Measurements from ENCODE around the gene ADCY10.

ADCY10 gene

GRCh38 chr1:167928457-167928852 is 14.5 kb upstream of the ADCY10 start:
- no peak for DNase-seq (ENCODE audit: low read depth)
- no peak for TF ChIP-seq CTCF (conservative IDR thresholded peaks at IDR 0.05; ENCODE audit: control insufficient read depth, insufficient read depth, low read depth, low read length)

GRCh38 chr1:167927046-167927754 is 13.3 kb upstream of the ADCY10 start:
- DNase-seq (ENCODE audit: low read depth), result no peak
- no peak overlapping the region for H3K4me3 ChIP-seq (ENCODE audit: control insufficient read depth, low read depth, low read length)
- no peak for TF ChIP-seq CTCF (conservative IDR thresholded peaks at IDR 0.05; ENCODE audit: control insufficient read depth, insufficient read depth, low read depth, low read length)

More at GRCh38 chr1:167928457-167928852, 14.5 kb upstream of the ADCY10 start:
- H3K4me3 ChIP-seq (ENCODE audit: control insufficient read depth, low read depth, low read length), result no peak overlapping the region

GRCh38 chr1:167926486-167926997 is 12.6 kb upstream of the ADCY10 start:
- no peak for TF ChIP-seq CTCF (conservative IDR thresholded peaks at IDR 0.05; ENCODE audit: control insufficient read depth, insufficient read depth, low read depth, low read length)
- no peak overlapping the region for H3K4me3 ChIP-seq (ENCODE audit: control insufficient read depth, low read depth, low read length)
- no peak for DNase-seq (ENCODE audit: low read depth)

- DNase-seq (ENCODE audit: low read depth), result no peak
- TF ChIP-seq CTCF (conservative IDR thresholded peaks at IDR 0.05; ENCODE audit: control insufficient read depth, insufficient read depth, low read depth, low read length), result no peak
- H3K4me3 ChIP-seq (ENCODE audit: control insufficient read depth, low read depth, low read length), result no peak overlapping the region
Measured at GRCh38 chr1:167924543-167925231, 10.8 kb upstream of the ADCY10 start.

- no peak for TF ChIP-seq CTCF (conservative IDR thresholded peaks at IDR 0.05; ENCODE audit: control insufficient read depth, insufficient read depth, low read depth, low read length)
- DNase-seq (ENCODE audit: low read depth), result no peak
- H3K4me3 ChIP-seq (ENCODE audit: control insufficient read depth, low read depth, low read length), result no peak overlapping the region
Measured at GRCh38 chr1:167924102-167924501, 10.2 kb upstream of the ADCY10 start.

GRCh38 chr1:167923324-167924056 is 9.6 kb upstream of the ADCY10 start:
- DNase-seq (ENCODE audit: low read depth), result no peak
- no peak overlapping the region for H3K4me3 ChIP-seq (ENCODE audit: control insufficient read depth, low read depth, low read length)
- no peak for TF ChIP-seq CTCF (conservative IDR thresholded peaks at IDR 0.05; ENCODE audit: control insufficient read depth, insufficient read depth, low read depth, low read length)

Measured in fibroblast of mammary gland (primary cell).